HG02763 (cell line): ENCODE data around the gene SMDT1.
"Not testable (repeated sequence)": the region's sequence is repeated elsewhere in the genome, so short reads cannot be mapped to it uniquely, and the experiment has no call there.

Source experiments
- ATAC-seq: cut with Tn5 transposase; IDR thresholded peaks from one replicate; pipeline ENCODE4 v1.9.1; 2021; ENCODE audit warnings: mild to moderate bottlenecking, moderate library complexity; ENCODE audit not compliant: unreplicated experiment

Gene SMDT1

DNA sequence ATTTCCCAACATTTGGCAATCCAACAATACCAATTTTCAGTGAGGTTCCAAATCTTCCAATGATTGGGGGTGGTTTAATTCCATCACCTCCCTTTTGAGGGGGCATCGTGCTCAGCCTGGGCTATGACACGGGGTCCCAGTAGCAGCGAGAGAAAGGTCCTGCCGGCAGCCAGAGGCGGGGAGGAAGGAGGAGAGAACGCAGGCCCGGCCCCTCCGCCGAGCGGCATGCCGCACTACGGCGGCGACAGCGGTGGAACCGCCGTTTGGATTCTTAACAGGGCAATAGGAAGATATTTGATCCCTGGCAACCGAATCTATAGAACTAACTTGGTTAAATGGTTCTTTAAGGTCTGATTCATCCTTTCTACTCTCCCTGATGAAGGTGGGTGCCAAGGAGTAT is 29.3 kb downstream of the SMDT1 start:
- ATAC-seq, result no peak

DNA sequence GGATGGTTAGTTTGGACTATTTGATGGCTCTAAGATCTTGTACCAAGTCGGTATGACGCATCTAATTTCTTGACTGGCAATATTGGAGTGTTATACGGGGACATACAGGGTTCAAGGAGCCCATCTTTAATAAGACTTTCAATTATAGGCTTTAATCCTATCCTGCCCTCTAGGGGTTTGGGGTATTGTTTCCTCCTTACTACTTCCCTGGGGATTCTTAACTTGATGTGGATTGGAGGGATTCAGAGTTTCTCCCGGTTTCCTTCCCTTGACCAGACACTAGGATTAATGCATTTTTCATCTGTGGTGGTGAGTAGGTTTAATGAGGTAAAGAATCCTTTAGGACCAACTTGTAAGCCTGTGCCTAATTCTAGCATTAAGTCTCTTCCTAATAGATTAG is 32.3 kb downstream of the SMDT1 start:
- ATAC-seq, result no peak

GRCh38 chr22:42112793-42113192 is 33.3 kb downstream of the SMDT1 start:
- not testable (repeated sequence) for ATAC-seq

DNA sequence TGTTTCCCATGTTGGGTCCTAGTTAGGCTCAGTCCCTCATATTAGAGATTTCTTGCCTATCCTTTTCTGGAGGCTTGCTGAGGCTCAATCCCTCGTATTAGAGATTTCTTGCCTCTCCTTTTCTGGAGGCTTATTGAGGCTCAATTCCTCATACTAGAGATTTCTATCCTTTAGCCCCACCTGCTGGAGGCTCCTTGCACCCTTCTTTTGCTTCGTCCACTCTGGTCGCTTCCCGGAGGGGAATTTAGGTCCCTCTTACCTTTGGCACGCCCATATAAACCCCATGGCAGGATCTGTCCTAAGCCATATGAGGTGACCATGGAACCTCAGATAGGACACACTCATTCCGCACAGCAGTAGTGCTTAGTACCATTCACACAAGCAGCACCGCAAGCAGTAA is 35.2 kb downstream of the SMDT1 start:
- ATAC-seq, result no peak

- ATAC-seq, result not testable (repeated sequence)
These were observed 35.9 kb downstream of the SMDT1 start for GRCh38 chr22:42115420-42115830.

GRCh38 chr22:42116848-42117424 is 37.4 kb downstream of the SMDT1 start:
- ATAC-seq, result no peak

DNA sequence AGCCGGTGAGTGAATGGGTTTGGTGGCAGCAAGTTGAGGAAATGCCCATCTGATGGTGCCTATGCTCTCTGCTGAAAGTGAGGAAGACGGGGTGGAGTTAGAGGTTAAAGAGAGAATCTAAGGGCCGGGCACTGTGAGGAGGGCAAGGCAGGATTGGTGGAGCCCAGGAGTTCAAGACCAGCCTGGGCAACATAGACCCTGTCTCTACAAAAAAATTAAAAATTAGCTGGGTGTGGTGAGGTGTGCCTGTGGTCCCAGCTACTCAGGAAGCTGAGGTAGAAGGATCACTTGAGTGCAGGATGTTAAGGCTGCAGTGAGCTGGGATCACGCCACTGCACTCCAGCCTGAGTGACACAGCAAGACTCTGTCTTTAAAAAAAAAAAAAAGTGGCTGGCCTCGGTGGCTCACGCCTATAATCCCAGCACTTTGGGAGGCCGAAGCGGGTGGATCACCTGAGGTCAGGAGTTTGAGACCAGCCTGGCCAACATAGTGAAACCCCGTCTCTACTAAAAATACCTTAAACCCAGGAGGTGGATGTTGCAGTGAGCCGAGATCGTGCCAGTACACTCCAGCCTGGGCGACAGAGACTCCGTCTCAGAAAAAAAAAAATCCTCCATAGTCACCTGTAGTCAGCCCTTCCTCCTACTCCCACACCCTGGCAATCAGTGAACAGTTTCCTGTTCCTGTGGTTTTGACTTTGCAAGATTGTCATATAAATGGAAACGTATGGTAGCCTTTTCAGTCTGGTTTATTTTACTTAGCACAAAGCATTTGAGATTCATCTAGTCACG is 40.9 kb downstream of the SMDT1 start:
- ATAC-seq, result not testable (repeated sequence)

GRCh38 chr22:42123529-42123928 is 44.0 kb downstream of the SMDT1 start:
- not testable (repeated sequence) for ATAC-seq

- ATAC-seq, result no peak
These were observed 48.1 kb downstream of the SMDT1 start for GRCh38 chr22:42127606-42128005.

DNA sequence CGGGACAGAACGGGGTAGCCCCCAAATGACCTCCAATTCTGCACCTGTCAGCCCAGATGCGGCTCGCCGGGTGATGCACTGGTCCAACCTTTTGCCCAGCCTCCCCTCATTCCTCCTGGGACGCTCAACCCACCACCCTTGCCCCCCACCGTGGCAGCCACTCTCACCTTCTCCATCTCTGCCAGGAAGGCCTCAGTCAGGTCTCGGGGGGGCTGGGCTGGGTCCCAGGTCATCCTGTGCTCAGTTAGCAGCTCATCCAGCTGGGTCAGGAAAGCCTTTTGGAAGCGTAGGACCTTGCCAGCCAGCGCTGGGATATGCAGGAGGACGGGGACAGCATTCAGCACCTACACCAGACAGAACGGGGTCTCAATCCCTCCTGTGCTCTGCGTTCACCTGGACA is 48.5 kb downstream of the SMDT1 start:
- not testable (repeated sequence) for ATAC-seq

- ATAC-seq, result not testable (repeated sequence)
These were observed 49.5 kb downstream of the SMDT1 start for GRCh38 chr22:42128776-42129694.

DNA sequence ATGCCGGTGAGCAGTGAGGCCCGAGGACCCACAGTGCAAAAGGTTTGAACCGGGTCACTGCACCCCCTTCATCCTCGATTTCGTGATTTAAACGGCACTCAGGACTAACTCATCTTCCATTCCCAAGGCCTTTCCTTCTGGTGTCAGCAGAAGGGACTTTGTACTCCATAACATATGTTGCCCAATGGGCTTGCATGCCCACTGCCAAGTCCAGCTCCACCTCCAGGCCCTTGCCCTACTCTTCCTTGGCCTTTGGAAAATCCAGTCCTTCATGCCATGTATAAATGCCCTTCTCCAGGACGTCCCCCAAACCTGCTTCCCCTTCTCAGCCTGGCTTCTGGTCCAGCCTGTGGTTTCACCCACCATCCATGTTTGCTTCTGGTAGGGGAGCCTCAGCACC is 50.7 kb downstream of the SMDT1 start:
- ATAC-seq, result not testable (repeated sequence)

DNA sequence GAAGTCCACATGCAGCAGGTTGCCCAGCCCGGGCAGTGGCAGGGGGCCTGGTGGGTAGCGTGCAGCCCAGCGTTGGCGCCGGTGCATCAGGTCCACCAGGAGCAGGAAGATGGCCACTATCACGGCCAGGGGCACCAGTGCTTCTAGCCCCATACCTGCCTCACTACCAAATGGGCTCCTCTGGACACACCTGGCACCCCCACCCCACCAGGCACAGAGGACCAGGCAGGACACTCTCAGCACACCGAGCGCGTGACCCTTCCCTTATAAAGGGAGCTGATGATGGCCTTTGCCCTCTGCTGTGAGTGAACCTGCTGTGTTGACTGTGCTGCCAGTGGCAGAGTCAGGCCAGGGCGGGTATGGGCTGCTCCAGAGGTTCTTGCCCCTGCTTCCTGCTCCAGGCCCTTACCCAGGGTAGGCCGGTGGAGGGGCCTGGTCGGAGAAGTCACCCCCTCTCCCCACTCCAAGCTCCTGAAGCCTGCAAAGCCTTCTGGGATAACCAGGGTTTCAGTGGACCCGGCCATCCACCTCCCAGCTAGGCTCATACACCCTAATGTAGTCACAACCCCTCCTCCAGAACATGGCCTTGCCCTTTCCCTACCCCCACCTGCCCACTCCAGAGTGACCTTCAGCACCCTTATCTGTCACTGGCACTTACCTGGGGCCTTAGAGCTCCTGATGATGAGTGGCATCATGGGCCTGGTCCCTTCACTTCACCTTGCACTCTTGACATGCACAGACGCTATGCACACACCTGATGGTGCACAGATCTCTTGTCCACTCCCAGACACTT is 51.3 kb downstream of the SMDT1 start, which contains the start of gene CYP2D6:
TSS of gene CYP2D6 (minus strand) at position 172 of the 793 bp plus-strand sequence. CDS start at position 153, 19 bp downstream.
- not testable (repeated sequence) for ATAC-seq

DNA sequence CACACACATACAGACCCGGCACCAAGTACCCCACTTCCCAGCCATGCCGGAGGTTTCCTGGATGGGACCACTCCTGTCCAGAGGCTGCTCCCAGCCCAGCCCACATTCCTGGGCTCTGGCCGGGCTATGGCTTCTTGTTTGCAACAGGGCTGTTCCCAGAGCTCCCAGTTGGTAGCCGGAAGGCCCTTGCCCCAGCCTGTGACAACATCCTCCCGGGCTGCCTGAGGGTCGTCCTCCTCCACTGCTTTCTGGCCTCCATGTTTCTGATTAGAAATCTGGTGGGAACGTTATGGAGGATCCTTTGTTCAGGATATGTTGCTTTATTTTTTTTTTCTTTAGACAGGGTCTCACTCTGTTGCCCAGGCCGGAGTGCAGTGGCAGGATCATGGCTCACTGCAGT is 52.1 kb downstream of the SMDT1 start:
- no peak for ATAC-seq

DNA sequence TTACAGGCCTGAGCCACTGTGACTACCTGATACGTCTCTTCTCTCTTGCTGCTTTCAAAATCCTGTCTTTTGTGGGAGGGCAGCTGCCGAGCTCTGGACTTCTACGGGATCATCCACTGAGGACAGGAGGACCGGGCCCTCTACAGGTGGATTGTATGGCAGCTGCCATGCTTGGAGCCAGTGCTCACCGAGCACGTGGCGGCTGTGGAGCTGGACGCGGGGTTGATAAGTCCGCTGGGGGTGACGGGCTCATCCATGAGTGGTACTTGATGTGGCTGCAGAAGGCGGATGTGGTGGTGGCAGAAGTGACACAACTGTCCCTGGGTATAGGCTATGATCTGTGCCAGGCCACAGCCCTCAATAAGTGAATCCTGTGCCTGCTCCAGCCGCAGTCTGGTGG is 53.0 kb downstream of the SMDT1 start:
- ATAC-seq, result no peak
